ENCODE measurements around the gene SMPD3.

DNA sequence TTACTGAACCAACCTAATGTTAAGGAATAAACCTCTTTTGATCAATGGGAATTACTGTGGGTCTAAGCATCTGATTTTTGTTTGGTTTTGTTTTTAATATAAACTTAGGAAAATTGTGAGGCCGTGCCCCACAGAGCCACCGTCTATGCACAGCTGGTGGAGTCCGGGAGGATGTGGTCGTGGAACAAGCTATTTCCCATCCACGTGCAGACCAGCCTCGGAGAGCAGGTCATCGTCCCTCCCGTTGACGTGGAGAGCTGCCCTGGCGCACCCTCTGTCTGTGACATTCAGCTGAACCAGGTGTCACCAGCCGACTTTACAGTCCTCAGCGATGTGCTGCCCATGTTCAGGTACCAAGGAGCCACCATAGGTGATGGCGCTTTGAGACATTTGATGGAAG is 109.1 kb downstream of the SMPD3 start:
- TF ChIP-seq GATA2 (IDR thresholded peaks at IDR 0.05; ENCODE audit: low read depth, low read length) (no peak), GATA3 (IDR thresholded peaks at IDR 0.05; ENCODE audit: low read depth, low read length) (no peak)
